ENCODE data around the gene KANK4.

KANK4 gene

DNA sequence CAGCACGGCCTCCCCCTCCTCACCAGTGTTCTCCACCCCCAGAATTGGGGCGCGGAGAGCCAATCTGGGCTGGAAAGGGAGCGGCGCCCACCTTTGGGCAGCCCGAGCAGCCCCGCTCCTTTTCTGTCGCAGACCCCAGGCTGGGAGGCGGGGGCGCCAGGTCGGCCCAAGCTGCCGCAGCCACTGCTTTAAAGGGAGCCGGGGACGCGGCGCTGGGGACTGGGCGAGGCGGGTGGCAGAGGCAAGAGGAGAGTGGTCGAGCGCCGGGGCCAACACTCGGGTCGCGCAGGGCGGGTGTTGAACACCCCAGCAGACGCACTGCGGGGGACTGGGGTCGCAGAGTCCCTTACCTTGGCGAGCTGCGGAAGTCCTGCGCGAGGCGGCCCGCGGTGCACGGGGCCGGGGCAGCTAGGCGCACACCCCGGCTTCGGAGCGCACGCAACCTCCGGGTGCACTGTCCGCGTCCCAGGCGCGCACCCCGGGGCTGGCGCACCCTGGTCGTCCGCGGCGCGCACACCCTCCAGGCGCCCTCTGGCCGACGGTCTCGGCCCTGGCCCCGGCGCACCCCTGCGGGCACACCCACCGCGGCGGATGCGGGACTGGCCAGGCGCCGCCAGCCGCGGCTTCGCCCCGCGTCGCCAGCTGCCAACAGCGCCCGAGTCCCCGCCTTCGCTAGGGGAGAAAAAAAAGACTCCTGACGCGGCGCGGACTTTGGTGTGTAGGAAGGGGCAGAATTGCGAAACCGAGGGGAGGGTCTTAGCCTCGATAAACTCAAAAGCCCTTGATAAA lies at the start of gene KANK4:
TSS of gene KANK4 (minus strand) at position 679 of the 789 bp plus-strand sequence. CDS start 37,870 bp downstream, outside the sequence.
- DNase-seq (ENCODE audit: low spot score in 2 of 2) = no peak

DNA sequence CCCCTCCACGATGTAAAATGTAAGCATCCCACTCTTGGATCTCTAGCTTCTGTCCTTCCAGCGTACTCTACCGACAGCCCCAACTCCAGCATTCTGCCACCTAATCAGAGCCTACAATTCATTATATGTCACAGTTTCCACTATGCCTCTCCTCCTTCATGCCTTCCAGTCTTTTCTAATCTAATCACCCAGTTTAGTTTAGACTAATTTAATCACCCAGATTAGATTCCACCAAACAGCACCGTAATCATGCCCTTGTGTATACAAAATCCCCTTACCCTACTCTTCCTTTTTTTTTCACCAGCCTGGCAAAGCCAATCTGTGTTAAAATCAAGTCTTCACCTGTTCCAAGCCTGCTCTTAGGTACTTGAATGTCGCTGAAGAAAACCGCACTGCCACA lies 49.8 kb upstream of the KANK4 start:
- DNase-seq (ENCODE audit: low spot score in 2 of 2) (no peak), ATAC-seq (ENCODE audit: low read depth) (no peak)
- no peaks in the 10 kb centered on the region for H3K27me3 Mint-ChIP-seq
- peaks cover 2% of the 10 kb centered on the region for H3K9me3 Mint-ChIP-seq
- H3K27ac Mint-ChIP-seq = no peak overlapping the region
- no peaks in the 10 kb centered on the region for H3K4me1 Mint-ChIP-seq
- H3K36me3 Mint-ChIP-seq = no peaks in the 10 kb centered on the region
- H3K4me3 Mint-ChIP-seq = no peak overlapping the region

More for the DNA sequence above, at the start of gene KANK4:
- Mint-ChIP-seq H3K36me3 (no peaks in the 10 kb centered on the region), H3K27me3 (peaks cover 17% of the 10 kb centered on the region), H3K4me1 (no peaks in the 10 kb centered on the region), H3K4me3 (no peak within 1 kb of the TSS), H3K9me3 (no peaks in the 10 kb centered on the region), H3K27ac (no peak within 1 kb of the TSS)
- no peak for ATAC-seq (ENCODE audit: low read depth)

DNA sequence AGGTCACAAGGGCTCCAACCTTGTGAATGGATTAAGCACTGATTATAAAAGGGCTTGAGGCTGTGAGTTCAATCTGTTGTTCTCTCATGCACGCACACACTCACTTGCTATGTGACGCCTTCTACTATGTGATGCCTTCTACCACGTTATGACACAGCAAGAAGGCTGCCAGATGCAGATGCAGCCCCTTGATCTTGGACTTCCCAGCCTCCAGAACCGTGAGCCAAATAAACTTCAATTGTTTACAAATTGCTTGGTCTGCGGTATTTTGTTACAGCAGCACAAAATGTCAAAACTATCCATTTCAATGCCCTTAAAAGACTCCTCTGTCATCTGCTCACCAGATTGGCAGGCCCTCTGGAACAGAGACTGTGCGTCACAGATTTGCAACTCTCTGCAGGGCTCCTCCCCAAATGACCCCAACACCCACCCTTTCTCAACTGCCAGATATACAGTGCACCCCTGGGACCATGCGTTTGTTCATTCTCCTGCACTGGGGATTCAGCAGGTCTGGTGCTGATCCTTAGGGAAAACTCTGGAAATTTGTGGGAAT lies 47.8 kb upstream of the KANK4 start:
- no peak overlapping the region for H3K4me3 Mint-ChIP-seq
- H3K9me3 Mint-ChIP-seq = peaks cover 2% of the 10 kb centered on the region
- no peaks in the 10 kb centered on the region for H3K4me1 Mint-ChIP-seq
- no peak for ATAC-seq (ENCODE audit: low read depth)
- H3K27me3 Mint-ChIP-seq = no peaks in the 10 kb centered on the region
- no peaks in the 10 kb centered on the region for H3K36me3 Mint-ChIP-seq
- H3K27ac Mint-ChIP-seq = no peak overlapping the region
- DNase-seq (ENCODE audit: low spot score in 2 of 2) = no peak

DNA sequence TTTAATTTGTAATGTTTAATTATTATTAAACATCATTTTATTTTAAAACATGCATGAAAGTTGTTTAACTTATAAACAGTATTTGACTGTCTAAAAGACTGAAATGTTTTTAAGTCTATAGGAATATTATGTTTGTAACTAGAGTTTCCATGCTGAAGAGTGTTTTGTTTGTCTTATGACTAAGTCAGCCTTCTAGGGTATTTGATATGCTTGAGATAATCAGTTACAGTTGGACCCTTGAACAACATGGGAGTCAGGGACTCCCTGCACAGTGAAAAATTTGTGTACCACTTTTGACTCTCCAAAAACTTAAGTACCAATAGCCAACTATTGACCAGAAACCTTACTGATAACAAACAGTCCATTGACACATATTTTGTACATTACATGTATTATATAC lies 45.5 kb upstream of the KANK4 start:
- H3K27me3 Mint-ChIP-seq = no peaks in the 10 kb centered on the region
- no peaks in the 10 kb centered on the region for H3K4me1 Mint-ChIP-seq
- no peaks in the 10 kb centered on the region for H3K36me3 Mint-ChIP-seq
- H3K27ac Mint-ChIP-seq = no peak overlapping the region
- no peak for DNase-seq (ENCODE audit: low spot score in 2 of 2)
- H3K9me3 Mint-ChIP-seq = peaks cover 2% of the 10 kb centered on the region
- no peak for ATAC-seq (ENCODE audit: low read depth)
- H3K4me3 Mint-ChIP-seq = no peak overlapping the region

DNA sequence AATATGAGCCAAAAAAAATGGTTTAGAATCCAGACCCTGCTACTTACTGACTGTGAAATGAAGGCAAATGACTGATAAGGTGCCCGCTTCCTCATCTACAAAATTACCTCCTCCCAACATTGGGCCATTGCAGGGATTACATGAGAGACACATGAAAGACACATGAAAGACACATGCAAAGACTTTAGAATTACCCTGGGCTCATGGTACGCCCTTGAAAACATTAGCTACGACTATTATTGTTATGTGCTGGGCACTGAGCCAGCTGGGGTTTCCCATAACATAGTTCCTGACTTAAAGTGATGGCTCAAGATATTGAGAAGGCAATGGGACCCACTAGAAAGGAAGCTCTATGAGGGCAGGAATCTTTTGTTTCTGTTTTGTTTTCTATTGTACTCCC lies 43.7 kb upstream of the KANK4 start:
- DNase-seq (ENCODE audit: low spot score in 2 of 2) (no peak), ATAC-seq (ENCODE audit: low read depth) (no peak)
- H3K9me3 Mint-ChIP-seq = peaks cover 2% of the 10 kb centered on the region
- no peaks in the 10 kb centered on the region for H3K27me3 Mint-ChIP-seq
- no peaks in the 10 kb centered on the region for H3K4me1 Mint-ChIP-seq
- H3K36me3 Mint-ChIP-seq = no peaks in the 10 kb centered on the region
- no peak overlapping the region for H3K27ac Mint-ChIP-seq
- no peak overlapping the region for H3K4me3 Mint-ChIP-seq

DNA sequence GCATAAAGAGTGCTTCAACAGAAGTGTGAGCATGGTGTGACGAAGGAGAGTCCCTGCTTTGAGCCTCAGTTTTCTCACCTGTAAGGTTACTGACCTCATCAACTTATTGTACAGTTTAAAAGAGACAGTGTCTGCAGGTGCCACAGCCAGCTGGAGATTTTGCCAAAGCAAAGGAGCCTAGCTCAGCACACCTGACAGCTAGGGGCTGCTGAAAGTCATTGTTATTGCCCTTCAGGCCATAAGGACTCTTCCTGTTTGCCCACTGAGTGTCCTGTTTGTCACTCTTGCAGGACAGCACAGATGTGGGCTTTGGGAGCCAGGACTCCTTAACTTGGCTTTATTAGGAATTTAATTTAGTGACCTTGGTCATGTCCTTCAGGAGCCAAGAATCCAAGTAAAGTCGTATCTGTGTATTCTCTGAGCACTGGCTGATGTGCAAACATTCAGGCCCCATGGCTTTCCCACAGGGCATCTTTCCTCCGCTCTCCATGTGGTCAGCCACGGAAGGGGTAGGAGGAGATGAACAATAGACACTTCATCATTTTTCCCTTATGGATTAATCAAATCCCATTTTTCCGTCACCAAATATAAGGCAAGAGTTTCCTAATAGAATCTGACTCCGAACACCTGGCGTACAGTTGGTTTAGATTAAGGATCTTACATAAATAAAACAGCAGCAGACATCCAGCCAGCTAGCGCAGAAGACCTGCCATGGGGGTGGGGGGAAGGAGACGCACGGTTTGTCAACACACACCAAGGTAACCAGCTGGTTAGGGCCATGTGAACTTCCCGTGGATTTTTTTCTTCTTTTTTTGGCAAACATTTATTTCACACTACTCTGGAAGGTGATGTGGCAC lies 43.1 kb upstream of the KANK4 start:
- ATAC-seq (ENCODE audit: low read depth) = no peak
- H3K27me3 Mint-ChIP-seq = no peaks in the 10 kb centered on the region
- H3K9me3 Mint-ChIP-seq = peaks cover 2% of the 10 kb centered on the region
- no peak overlapping the region for H3K4me3 Mint-ChIP-seq
- DNase-seq (ENCODE audit: low spot score in 2 of 2) = no peak
- no peaks in the 10 kb centered on the region for H3K36me3 Mint-ChIP-seq
- no peak overlapping the region for H3K27ac Mint-ChIP-seq
- H3K4me1 Mint-ChIP-seq = no peaks in the 10 kb centered on the region

DNA sequence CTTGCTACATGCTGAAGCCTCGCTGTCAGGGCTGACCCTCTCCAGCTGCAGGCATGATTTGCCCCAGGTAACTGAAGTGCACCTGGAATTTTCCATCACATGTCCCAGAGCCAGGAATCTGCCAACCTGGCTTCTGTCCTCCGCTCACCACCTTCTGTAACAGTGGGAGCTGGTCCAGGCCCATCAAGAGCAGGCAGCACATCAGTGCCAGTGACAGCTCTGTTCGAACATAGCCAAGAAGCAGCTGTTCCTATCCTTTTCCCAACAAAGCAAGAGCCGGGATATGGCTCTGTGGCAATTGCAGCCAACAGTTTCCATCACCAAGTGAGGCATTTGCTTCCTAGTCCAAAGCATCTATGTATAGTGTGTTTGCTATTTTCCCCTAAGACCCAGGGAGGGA lies 42.2 kb upstream of the KANK4 start:
- no peaks in the 10 kb centered on the region for H3K27me3 Mint-ChIP-seq
- H3K9me3 Mint-ChIP-seq = no peaks in the 10 kb centered on the region
- no peak for ATAC-seq (ENCODE audit: low read depth)
- H3K36me3 Mint-ChIP-seq = no peaks in the 10 kb centered on the region
- H3K4me3 Mint-ChIP-seq = no peak overlapping the region
- H3K4me1 Mint-ChIP-seq = no peaks in the 10 kb centered on the region
- no peak overlapping the region for H3K27ac Mint-ChIP-seq
- no peak for DNase-seq (ENCODE audit: low spot score in 2 of 2)

DNA sequence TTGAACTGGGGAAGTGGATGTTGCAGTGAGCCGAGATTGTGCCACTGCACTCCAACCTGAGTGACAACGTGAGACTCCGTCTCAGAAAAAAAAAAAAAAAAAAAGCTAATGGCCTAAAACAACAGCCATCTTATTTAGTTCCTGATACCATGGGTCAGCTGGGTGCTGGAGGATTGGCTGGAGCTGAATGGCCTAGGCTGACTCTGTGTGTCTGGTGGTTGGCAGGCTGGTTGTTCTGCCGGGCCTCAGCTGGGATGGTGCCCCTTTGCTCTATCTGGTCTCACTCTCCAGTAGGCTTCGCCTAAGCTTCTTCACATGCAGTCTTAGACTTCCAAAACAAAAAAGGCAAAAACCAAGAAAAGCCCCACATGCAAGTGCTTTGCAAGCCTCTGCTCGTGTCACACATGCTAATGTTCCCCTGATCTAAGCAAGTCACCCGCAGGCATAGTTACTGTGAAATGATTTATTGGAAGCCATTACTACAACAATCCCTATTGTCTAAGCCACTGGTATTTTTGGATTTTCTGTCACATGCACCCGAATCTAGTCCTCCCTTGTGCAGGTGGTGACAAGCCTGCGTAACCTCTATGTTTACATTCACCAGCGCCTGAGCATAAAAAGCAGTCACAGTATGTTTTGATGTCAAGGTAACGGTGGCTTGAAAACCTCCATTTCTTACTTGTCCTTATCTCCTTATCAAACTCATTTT lies 39.6 kb upstream of the KANK4 start:
- H3K4me1 Mint-ChIP-seq = no peaks in the 10 kb centered on the region
- H3K27ac Mint-ChIP-seq = no peak overlapping the region
- DNase-seq (ENCODE audit: low spot score in 2 of 2) (no peak), ATAC-seq (ENCODE audit: low read depth) (no peak)
- no peaks in the 10 kb centered on the region for H3K9me3 Mint-ChIP-seq
- no peak overlapping the region for H3K4me3 Mint-ChIP-seq
- no peaks in the 10 kb centered on the region for H3K36me3 Mint-ChIP-seq
- H3K27me3 Mint-ChIP-seq = peaks cover 1% of the 10 kb centered on the region

DNA sequence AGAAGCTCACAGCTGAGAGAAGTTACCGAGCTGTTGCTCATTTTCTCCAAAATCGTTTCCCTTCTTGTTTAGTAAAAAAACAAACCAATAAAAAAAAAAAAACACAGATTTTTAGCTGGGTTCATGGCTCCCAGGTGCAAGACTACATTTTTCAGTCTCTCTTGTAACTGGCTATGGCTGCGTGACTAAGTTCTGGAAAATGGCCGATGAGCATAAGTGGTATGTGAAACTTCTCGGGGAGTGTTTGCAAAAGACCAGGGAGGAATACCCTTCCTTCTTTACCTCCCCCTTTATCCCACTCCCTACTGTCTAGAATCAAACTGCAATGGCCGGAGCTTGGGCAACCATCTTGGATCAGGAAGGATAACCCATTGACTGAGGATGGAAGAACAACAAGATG lies 38.7 kb upstream of the KANK4 start:
- Mint-ChIP-seq H3K36me3 (no peaks in the 10 kb centered on the region), H3K27me3 (peaks cover 6% of the 10 kb centered on the region), H3K9me3 (no peaks in the 10 kb centered on the region), H3K27ac (no peak overlapping the region), H3K4me1 (no peaks in the 10 kb centered on the region), H3K4me3 (no peak overlapping the region)
- DNase-seq (ENCODE audit: low spot score in 2 of 2) (no peak), ATAC-seq (ENCODE audit: low read depth) (no peak)

DNA sequence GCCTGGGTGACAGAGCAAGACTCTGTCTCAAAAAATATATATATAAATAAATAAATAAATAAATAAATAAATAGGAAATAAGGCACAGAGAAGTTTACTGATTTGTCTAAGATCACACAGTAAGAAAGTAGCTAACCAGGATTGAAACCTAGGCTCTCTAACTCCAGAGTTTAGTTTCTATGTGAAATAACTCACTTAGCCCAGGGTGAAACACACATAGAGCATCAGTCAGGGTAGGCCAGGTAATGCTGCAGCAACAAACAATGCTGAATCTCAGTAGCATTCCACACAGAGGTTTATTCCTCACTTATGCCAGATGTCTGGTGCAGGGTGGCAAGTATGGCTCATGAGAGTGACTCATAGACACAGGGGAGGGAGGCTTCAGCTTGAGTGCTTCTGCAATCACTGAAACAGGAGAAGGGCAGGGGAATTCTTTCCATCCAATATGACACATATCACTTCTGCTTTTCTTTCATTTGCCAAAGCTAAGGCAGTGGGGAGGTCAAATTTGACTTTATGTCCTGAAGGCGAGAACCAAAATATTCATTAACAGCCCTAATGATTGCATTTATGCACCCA lies 37.1 kb upstream of the KANK4 start:
- ATAC-seq (ENCODE audit: low read depth) = no peak
- H3K4me1 Mint-ChIP-seq = no peaks in the 10 kb centered on the region
- no peak for DNase-seq (ENCODE audit: low spot score in 2 of 2)
- H3K36me3 Mint-ChIP-seq = no peaks in the 10 kb centered on the region
- H3K4me3 Mint-ChIP-seq = no peak overlapping the region
- no peaks in the 10 kb centered on the region for H3K9me3 Mint-ChIP-seq
- peaks cover 6% of the 10 kb centered on the region for H3K27me3 Mint-ChIP-seq
- no peak overlapping the region for H3K27ac Mint-ChIP-seq

DNA sequence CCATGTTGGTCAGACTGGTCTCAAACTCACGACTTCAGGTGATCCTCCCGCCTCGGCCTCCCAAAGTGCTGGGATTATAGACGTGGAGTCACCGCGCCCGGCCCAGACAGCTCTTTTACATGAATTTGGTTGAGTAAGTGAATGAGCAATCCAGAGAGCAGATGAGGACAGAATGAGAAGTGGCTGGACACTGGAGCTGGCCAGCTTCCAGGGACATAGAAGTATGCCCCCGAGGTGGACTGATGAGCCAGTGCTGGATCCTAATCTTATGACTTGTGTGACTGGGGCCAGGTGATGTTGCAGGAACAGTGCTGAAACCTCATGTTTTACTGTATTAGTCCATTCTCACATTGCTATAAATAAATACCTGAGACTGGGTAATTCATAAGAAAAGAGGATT lies 35.9 kb upstream of the KANK4 start:
- Mint-ChIP-seq H3K4me3 (no peak overlapping the region), H3K36me3 (no peaks in the 10 kb centered on the region), H3K9me3 (no peaks in the 10 kb centered on the region), H3K27me3 (peaks cover 6% of the 10 kb centered on the region), H3K27ac (no peak overlapping the region), H3K4me1 (no peaks in the 10 kb centered on the region)
- ATAC-seq (ENCODE audit: low read depth) = no peak
- no peak for DNase-seq (ENCODE audit: low spot score in 2 of 2)

DNA sequence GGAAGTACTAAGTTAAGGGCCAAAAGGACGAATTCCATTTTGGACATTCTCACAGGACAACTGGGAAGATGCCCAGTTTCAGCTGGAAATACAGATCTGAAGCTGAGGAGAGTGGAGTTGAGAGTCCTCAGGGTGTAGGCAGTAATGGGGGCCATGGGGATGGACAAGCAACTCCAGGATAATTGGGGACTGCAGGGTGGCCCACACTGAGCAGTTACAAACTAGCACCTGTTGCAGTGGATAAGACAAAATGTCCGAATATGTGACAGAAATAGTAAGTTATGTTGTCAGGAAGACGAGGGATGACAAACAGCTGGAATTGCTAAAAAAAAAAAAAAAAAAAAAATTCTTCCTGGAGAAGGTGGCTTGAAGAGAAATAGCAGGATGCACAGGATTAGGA lies 34.6 kb upstream of the KANK4 start:
- no peaks in the 10 kb centered on the region for H3K36me3 Mint-ChIP-seq
- ATAC-seq (ENCODE audit: low read depth) = no peak
- H3K27me3 Mint-ChIP-seq = peaks cover 6% of the 10 kb centered on the region
- H3K9me3 Mint-ChIP-seq = no peaks in the 10 kb centered on the region
- DNase-seq (ENCODE audit: low spot score in 2 of 2) = no peak
- no peak overlapping the region for H3K4me3 Mint-ChIP-seq
- H3K27ac Mint-ChIP-seq = no peak overlapping the region
- no peaks in the 10 kb centered on the region for H3K4me1 Mint-ChIP-seq

DNA sequence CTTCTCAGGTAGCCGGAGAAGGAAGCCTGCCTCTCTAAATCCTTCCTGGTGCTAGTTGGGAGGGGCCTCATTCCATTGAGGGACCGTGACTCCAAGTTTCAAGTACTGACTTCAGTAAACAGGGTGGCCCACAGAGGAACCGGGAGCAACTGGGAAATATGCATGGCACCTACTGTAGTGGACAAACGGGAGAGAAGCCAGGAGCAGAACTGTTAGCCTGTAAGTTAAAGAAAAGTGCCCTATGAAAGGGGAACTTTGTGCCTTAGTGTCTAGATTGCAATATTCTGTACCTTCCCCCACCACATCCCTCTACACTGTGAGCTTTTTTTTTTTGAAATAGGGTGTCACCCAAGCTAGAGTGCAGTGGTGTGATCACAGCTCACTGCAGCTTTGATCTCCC lies 33.2 kb upstream of the KANK4 start:
- no peak for ATAC-seq (ENCODE audit: low read depth)
- no peak for DNase-seq (ENCODE audit: low spot score in 2 of 2)
- Mint-ChIP-seq H3K4me1 (no peaks in the 10 kb centered on the region), H3K9me3 (no peaks in the 10 kb centered on the region), H3K36me3 (no peaks in the 10 kb centered on the region), H3K27me3 (peaks cover 6% of the 10 kb centered on the region), H3K4me3 (no peak overlapping the region), H3K27ac (no peak overlapping the region)

All from memory B cell (primary cell).